Osteoblast (primary cell): Measurements from ENCODE around the gene ZBTB48. TPM values are rescaled to one million over a fixed set of nuclear protein-coding genes. Genes with fewer than 3 reads are reported as not detected.
"Not testable (repeated sequence)": the region's sequence is repeated elsewhere in the genome, so short reads cannot be mapped to it uniquely, and the experiment has no call there.

Experiments
- DNase-seq: peaks from one replicate; pipeline ENCODE4 v3.0.0; 2011; ENCODE audit warnings: low spot score, mixed read lengths; ENCODE audit not compliant: insufficient read length; ENCODE audit errors: missing footprints
- H2AFZ ChIP-seq: 2 replicates; pipeline ENCODE4 v1.6.0; 2011; ENCODE audit warnings: mild to moderate bottlenecking, low read length
- H3K27ac ChIP-seq: 2 replicates; pipeline ENCODE4 v1.5.1; 2011; ENCODE audit warnings: mild to moderate bottlenecking, low read depth, low read length, moderate library complexity
- H3K27me3 ChIP-seq: 2 replicates; pipeline ENCODE4 v1.6.0; 2012; ENCODE audit warnings: mild to moderate bottlenecking, control low read depth, inconsistent platforms, low read length, moderate library complexity; ENCODE audit not compliant: insufficient read depth
- H3K36me3 ChIP-seq: 2 replicates; pipeline ENCODE4 v1.5.1; 2011; ENCODE audit warnings: mild to moderate bottlenecking, low read length, control low read depth, moderate library complexity; ENCODE audit not compliant: insufficient read depth
- H3K4me1 ChIP-seq: 2 replicates; pipeline ENCODE4 v1.5.1; 2011; ENCODE audit warnings: mild to moderate bottlenecking, low read length, control low read depth, moderate library complexity; ENCODE audit not compliant: insufficient read depth
- H3K4me2 ChIP-seq: 2 replicates; pipeline ENCODE4 v1.6.0; 2011; ENCODE audit warnings: mild to moderate bottlenecking, low read length; ENCODE audit not compliant: insufficient read depth
- H3K4me3 ChIP-seq: fragments of 200-600 bp; sonication (generic); 3 replicates; pipeline ENCODE4 v1.5.1; 2012; ENCODE audit warnings: mild to moderate bottlenecking, low read length, inconsistent platforms; ENCODE audit not compliant: insufficient read depth
- H3K79me2 ChIP-seq: 2 replicates; pipeline ENCODE4 v1.6.0; 2012; ENCODE audit warnings: mild to moderate bottlenecking, low read length, control low read depth, inconsistent platforms; ENCODE audit not compliant: insufficient read depth
- H3K9me3 ChIP-seq: 2 replicates; pipeline ENCODE4 v1.5.1; 2011; ENCODE audit warnings: low read depth, low read length, control low read depth
- H4K20me1 ChIP-seq: 2 replicates; pipeline ENCODE4 v1.6.0; 2012; ENCODE audit warnings: mild to moderate bottlenecking, low read length, control low read depth; ENCODE audit not compliant: insufficient read depth
- CTCF ChIP-seq: IDR thresholded peaks from 2 replicates; pipeline ENCODE4 v1.5.1; 2011; ENCODE audit warnings: mild to moderate bottlenecking, low read depth, low read length, moderate library complexity; ENCODE audit errors: extremely low read depth
- total RNA-seq: library from RNA; depleted of rRNA; stranded (reverse); fragments of >200 nt; gene quantifications from 2 replicates; pipeline ENCODE4 v1.2.3, GENCODE V29; 2012

The ZBTB48 gene
- total RNA-seq, 1 donor = 14.5 TPM

- Histone ChIP-seq H3K4me3 (peak within 1 kb of the TSS; percentile 97), H3K36me3 (peaks cover 6% of the 10 kb centered on the region), H3K79me2 (peaks cover 28% of the 10 kb centered on the region), H3K4me2 (peak within 1 kb of the TSS; percentile 94), H3K27me3 (no peaks in the 10 kb centered on the region), H2AFZ (peak within 1 kb of the TSS; percentile 81), H3K4me1 (peaks cover 15% of the 10 kb centered on the region), H3K9me3 (no peaks in the 10 kb centered on the region), H3K27ac (peak within 1 kb of the TSS; percentile 70), H4K20me1 (peaks cover 4% of the 10 kb centered on the region)
- no peak for TF ChIP-seq CTCF
- DNase-seq = peak; percentile 85
These were observed 24.7 kb upstream of the ZBTB48 start, which contains the start of gene TAS1R1 for GRCh38 chr1:6554907-6555778. Gene TAS1R1, plus strand, starts transcription at chr1:6555307. Its CDS starts 67 bp downstream, at chr1:6555374.

- H2AFZ ChIP-seq = no peak overlapping the region
- H4K20me1 ChIP-seq = peaks cover 4% of the 10 kb centered on the region
- H3K4me2 ChIP-seq = no peak overlapping the region
- no peaks in the 10 kb centered on the region for H3K9me3 ChIP-seq
- H3K4me1 ChIP-seq = peaks cover 15% of the 10 kb centered on the region
- TF ChIP-seq CTCF = no peak
- H3K27me3 ChIP-seq = no peaks in the 10 kb centered on the region
- H3K36me3 ChIP-seq = no peaks in the 10 kb centered on the region
- H3K79me2 ChIP-seq = peaks cover 17% of the 10 kb centered on the region
- H3K4me3 ChIP-seq = no peak overlapping the region
- no peak for DNase-seq
- no peak overlapping the region for H3K27ac ChIP-seq
These were observed 22.2 kb upstream of the ZBTB48 start for GRCh38 chr1:6557597-6557996.

GRCh38 chr1:6559161-6559560, 20.6 kb upstream of the ZBTB48 start:
- not testable (repeated sequence) for H3K27me3 ChIP-seq, H3K79me2 ChIP-seq, H4K20me1 ChIP-seq, H2AFZ ChIP-seq, H3K27ac ChIP-seq, H3K4me1 ChIP-seq, H3K36me3 ChIP-seq, H3K9me3 ChIP-seq, H3K4me2 ChIP-seq, DNase-seq, H3K4me3 ChIP-seq

GRCh38 chr1:6560267-6560666, 19.5 kb upstream of the ZBTB48 start:
- Histone ChIP-seq H3K36me3 (no peaks in the 10 kb centered on the region), H3K4me2 (no peak overlapping the region), H3K27ac (no peak overlapping the region), H3K4me3 (no peak overlapping the region), H3K27me3 (peaks cover 20% of the 10 kb centered on the region), H3K4me1 (no peaks in the 10 kb centered on the region), H4K20me1 (no peaks in the 10 kb centered on the region), H3K79me2 (no peaks in the 10 kb centered on the region), H3K9me3 (no peaks in the 10 kb centered on the region), H2AFZ (no peak overlapping the region)
- no peak for TF ChIP-seq CTCF
- DNase-seq = no peak
